Suprapubic skin (tissue), 4 donors: ENCODE data around the gene SMG6. TPM values are rescaled to one million over a fixed set of nuclear protein-coding genes. Genes with fewer than 3 reads are reported as not detected.
A peak's percentile ranks its signal among the peaks of the same experiment; 100 is the strongest.

Experiments
- DNase-seq, 2 donors: peaks; one replicate each; pipeline ENCODE4 v3.0.0-alpha.2; 2019; ENCODE audit warnings: low spot score in 2 of 2
- H3K27ac ChIP-seq: fragments of 200-600 bp; sonication (generic); one replicate; pipeline ENCODE4 v1.5.1; 2019
- H3K27me3 ChIP-seq: fragments of 200-600 bp; sonication (generic); one replicate; pipeline ENCODE4 v1.5.1; 2019
- H3K36me3 ChIP-seq: fragments of 200-600 bp; sonication (generic); one replicate; pipeline ENCODE4 v1.5.1; 2019
- H3K4me1 ChIP-seq: fragments of 200-600 bp; sonication (generic); one replicate; pipeline ENCODE4 v1.5.1; 2019
- H3K4me3 ChIP-seq: fragments of 200-600 bp; sonication (generic); one replicate; pipeline ENCODE4 v1.5.1; 2019; ENCODE audit warnings: mild to moderate bottlenecking
- H3K9me3 ChIP-seq: fragments of 200-600 bp; sonication (generic); one replicate; pipeline ENCODE4 v1.5.1; 2019
- EP300 ChIP-seq: sonication (generic); formaldehyde crosslinking; IDR thresholded peaks from one replicate; pipeline ENCODE4 v1.6.1; 2017; ENCODE audit warnings: antibody characterized with exemption
- POLR2A ChIP-seq, 2 donors: fragments of 450-650 bp; IDR thresholded peaks; one replicate each; pipeline ENCODE4 v1.6.1; 2017; ENCODE audit warnings: antibody characterized with exemption in 2 of 2, mild to moderate bottlenecking in 2 of 2, moderate library complexity in 2 of 2
- POLR2AphosphoS5 ChIP-seq, 3 donors: sonication (generic); formaldehyde crosslinking; IDR thresholded peaks; one replicate each; pipeline ENCODE4 v1.6.1; 2017; ENCODE audit warnings: antibody characterized with exemption in 3 of 3
- WGBS: methylation state at CpG from one replicate; pipeline ENCODE4 v1.1.5; 2018; 5-methylcytosine and 5-hydroxymethylcytosine counted together
- total RNA-seq, 4 donors: library from RNA; depleted of rRNA; stranded (reverse); fragments of >200 nt; gene quantifications; one replicate each; pipeline ENCODE4 v1.1.0, GENCODE V29; 2016
- TF ChIP-seq, protein P1 (sequence below), 2 donors: fragments of 200-600 bp in 1 of 2; fragments of 450-650 bp in 1 of 2; sonication (generic) in 1 of 2; IDR thresholded peaks; one replicate each; pipeline ENCODE4 v1.5.1; 2016 to 2019; ENCODE audit warnings: antibody characterized with exemption in 2 of 2, mild to moderate bottlenecking in 1 of 2, moderate library complexity in 1 of 2

Gene SMG6
- total RNA-seq, 4 donors from 2014 or later = 29.6 to 58.6 (median 45.5) TPM

GRCh38 chr17:2232244-2232638, 71.3 kb downstream of the SMG6 start:
- no peaks in the 10 kb centered on the region for H3K9me3 ChIP-seq
- TF ChIP-seq, protein P1, sequence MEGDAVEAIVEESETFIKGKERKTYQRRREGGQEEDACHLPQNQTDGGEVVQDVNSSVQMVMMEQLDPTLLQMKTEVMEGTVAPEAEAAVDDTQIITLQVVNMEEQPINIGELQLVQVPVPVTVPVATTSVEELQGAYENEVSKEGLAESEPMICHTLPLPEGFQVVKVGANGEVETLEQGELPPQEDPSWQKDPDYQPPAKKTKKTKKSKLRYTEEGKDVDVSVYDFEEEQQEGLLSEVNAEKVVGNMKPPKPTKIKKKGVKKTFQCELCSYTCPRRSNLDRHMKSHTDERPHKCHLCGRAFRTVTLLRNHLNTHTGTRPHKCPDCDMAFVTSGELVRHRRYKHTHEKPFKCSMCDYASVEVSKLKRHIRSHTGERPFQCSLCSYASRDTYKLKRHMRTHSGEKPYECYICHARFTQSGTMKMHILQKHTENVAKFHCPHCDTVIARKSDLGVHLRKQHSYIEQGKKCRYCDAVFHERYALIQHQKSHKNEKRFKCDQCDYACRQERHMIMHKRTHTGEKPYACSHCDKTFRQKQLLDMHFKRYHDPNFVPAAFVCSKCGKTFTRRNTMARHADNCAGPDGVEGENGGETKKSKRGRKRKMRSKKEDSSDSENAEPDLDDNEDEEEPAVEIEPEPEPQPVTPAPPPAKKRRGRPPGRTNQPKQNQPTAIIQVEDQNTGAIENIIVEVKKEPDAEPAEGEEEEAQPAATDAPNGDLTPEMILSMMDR (IDR thresholded peaks at IDR 0.05) = no peak
- TF ChIP-seq POLR2AphosphoS5 (IDR thresholded peaks at IDR 0.05) (no peak), EP300 (no peak), POLR2A (IDR thresholded peaks at IDR 0.05) (no peak)
- 47% methylated on average over 9 of the region's 9 CpGs for WGBS
- DNase-seq = no peak
- H3K27me3 ChIP-seq = no peaks in the 10 kb centered on the region
- H3K27ac ChIP-seq = peak overlapping the region; percentile 29
- H3K36me3 ChIP-seq = peaks cover 13% of the 10 kb centered on the region
- no peak overlapping the region for H3K4me3 ChIP-seq
- peaks cover 27% of the 10 kb centered on the region for H3K4me1 ChIP-seq

DNA sequence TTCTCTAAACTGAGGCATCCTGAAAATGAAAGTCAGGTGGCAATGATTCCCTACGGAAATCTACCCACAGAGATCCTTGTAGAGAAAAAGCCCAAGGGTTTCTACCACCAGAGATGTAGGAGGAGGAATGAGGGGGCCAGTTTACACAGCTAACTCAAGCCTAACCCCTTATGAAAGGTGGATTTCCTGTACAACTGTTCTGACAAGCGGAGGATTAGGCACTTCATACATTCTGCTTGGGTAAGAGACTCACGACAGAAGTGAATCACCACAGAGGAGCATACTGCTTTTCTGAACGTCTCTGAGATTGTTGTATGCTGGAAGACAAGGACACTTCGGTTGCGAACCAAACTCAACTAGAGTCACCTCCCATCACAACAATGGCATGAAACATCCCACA, 72.7 kb downstream of the SMG6 start:
- Histone ChIP-seq H3K27me3 (no peaks in the 10 kb centered on the region), H3K4me1 (peaks cover 21% of the 10 kb centered on the region), H3K9me3 (no peaks in the 10 kb centered on the region), H3K27ac (peak overlapping the region; percentile 10), H3K4me3 (no peak overlapping the region), H3K36me3 (peaks cover 11% of the 10 kb centered on the region)
- WGBS = 51% methylated on average over 3 of the region's 6 CpGs
- TF ChIP-seq EP300 (no peak), POLR2A (IDR thresholded peaks at IDR 0.05) (no peak), POLR2AphosphoS5 (IDR thresholded peaks at IDR 0.05) (no peak)
- TF ChIP-seq, protein P1 (IDR thresholded peaks at IDR 0.05) = no peak
- DNase-seq = no peak

GRCh38 chr17:2227025-2227699, 76.4 kb downstream of the SMG6 start:
- Histone ChIP-seq H3K36me3 (no peaks in the 10 kb centered on the region), H3K4me1 (peaks cover 32% of the 10 kb centered on the region), H3K4me3 (no peak overlapping the region), H3K27ac (no peak overlapping the region), H3K27me3 (no peaks in the 10 kb centered on the region), H3K9me3 (no peaks in the 10 kb centered on the region)
- WGBS = 51% methylated on average over 6 of the region's 6 CpGs
- TF ChIP-seq POLR2AphosphoS5 (IDR thresholded peaks at IDR 0.05) (no peak), POLR2A (IDR thresholded peaks at IDR 0.05) (no peak), EP300 (no peak)
- TF ChIP-seq, protein P1 (IDR thresholded peaks at IDR 0.05) = no peak
- no peak for DNase-seq

DNA sequence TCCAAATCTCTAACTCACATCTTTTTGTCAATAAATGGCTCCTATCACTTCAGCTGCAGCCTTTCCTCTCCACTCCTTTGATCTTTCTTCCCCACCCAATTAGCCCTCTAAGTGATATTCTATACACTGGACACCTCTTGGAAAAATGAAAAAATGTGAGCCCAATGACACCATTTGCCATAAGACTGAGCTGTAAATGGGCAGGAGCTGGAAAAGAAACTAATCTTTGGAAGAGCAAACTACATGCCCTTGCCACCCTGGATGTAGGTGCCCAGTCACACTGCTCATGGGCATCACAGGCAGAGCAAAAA, 80.0 kb downstream of the SMG6 start:
- Histone ChIP-seq H3K27ac (peak overlapping the region; percentile 45), H3K9me3 (no peaks in the 10 kb centered on the region), H3K4me3 (no peak overlapping the region), H3K4me1 (peaks cover 17% of the 10 kb centered on the region), H3K36me3 (no peaks in the 10 kb centered on the region), H3K27me3 (no peaks in the 10 kb centered on the region)
- DNase-seq = no peak
- TF ChIP-seq, protein P1 (IDR thresholded peaks at IDR 0.05) = no peak
- no peak for TF ChIP-seq EP300
- no peak for TF ChIP-seq POLR2AphosphoS5 (IDR thresholded peaks at IDR 0.05)

DNA sequence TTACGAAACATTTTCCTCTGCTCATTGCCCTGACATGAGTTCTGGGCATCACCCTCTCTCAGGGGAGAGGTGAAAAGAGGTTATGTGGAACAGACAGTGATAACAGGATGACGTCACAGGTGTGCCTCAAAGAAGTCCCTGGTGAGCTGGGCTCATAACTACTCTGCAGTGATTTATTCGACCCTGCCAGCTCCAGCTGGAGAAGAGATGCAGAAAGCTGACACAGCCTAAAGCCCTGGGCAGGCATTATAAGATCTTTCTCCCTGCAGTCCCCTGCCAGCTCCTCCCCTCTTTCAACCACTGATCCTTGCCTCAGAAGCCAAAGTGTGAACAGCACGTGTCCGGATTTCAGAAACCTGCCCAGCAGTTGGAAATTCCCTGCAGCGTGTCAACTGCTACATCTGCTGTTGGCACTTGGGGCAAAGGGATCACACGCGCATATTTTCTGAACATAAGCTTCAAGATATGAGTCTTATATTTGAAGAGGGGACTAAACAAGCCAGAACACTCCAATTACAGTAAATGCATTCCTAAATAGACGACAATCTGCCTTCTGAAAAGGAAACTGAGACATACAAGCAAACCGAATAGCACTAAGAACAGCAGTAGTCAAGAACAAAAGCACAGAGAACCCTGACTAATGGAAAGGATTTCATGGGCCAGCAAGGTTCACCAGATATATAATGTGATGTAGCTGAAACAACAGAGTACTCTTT, 80.5 kb downstream of the SMG6 start:
- H3K27me3 ChIP-seq = no peaks in the 10 kb centered on the region
- H3K27ac ChIP-seq = peak overlapping the region; percentile 45
- peaks cover 17% of the 10 kb centered on the region for H3K4me1 ChIP-seq
- H3K36me3 ChIP-seq = no peaks in the 10 kb centered on the region
- WGBS = 28% methylated on average over 10 of the region's 10 CpGs
- H3K4me3 ChIP-seq = no peak overlapping the region
- H3K9me3 ChIP-seq = no peaks in the 10 kb centered on the region
- no peak for TF ChIP-seq POLR2A (IDR thresholded peaks at IDR 0.05)
- TF ChIP-seq, protein P1 (IDR thresholded peaks at IDR 0.05) = no peak
- peak in 1 of 3 donors; percentile 61 for TF ChIP-seq POLR2AphosphoS5 (IDR thresholded peaks at IDR 0.05)
- TF ChIP-seq EP300 = no peak
- peak in 1 of 2 donors; percentile 87 for DNase-seq
